ENCODE data around the gene GAMT.

- no peak for TF ChIP-seq ZNF138 (CRISPR knock-in tag; conservative IDR thresholded peaks at IDR 0.05)
- TF ChIP-seq CTCF (IDR thresholded peaks at IDR 0.05), result no peak
- no peak for TF ChIP-seq CBFB (CRISPR knock-in tag; IDR thresholded peaks at IDR 0.05; ENCODE audit: low read depth)
- no peak for TF ChIP-seq USF1 (CRISPR knock-in tag; IDR thresholded peaks at IDR 0.05)
- TF ChIP-seq IRF1 (CRISPR knock-in tag; IDR thresholded peaks at IDR 0.05), result no peak
- no peak for TF ChIP-seq RORB (CRISPR knock-in tag; IDR thresholded peaks at IDR 0.05)
- TF ChIP-seq MYBL2 (CRISPR knock-in tag; IDR thresholded peaks at IDR 0.05), result no peak
- no peak for TF ChIP-seq USF2 (CRISPR knock-in tag; IDR thresholded peaks at IDR 0.05)
- TF ChIP-seq TCF7 (CRISPR knock-in tag; IDR thresholded peaks at IDR 0.05; ENCODE audit: low read depth), result no peak
- TF ChIP-seq NR2C2 (CRISPR knock-in tag; IDR thresholded peaks at IDR 0.05), result no peak
- no peak for TF ChIP-seq PRDM15 (CRISPR knock-in tag; IDR thresholded peaks at IDR 0.05)
- TF ChIP-seq IRF2 (CRISPR knock-in tag; IDR thresholded peaks at IDR 0.05; ENCODE audit: borderline replicate concordance, low read depth), result no peak
Measured at GRCh38 chr19:1441677-1442438, 40.5 kb upstream of the GAMT start.
